HG03066 (cell line): Measurements from ENCODE around the gene HHATL.

Experiments used
- ATAC-seq: cut with Tn5 transposase; IDR thresholded peaks from one replicate; pipeline ENCODE4 v1.9.1; 2021; ENCODE audit warnings: low read depth; ENCODE audit not compliant: unreplicated experiment

The HHATL gene

DNA sequence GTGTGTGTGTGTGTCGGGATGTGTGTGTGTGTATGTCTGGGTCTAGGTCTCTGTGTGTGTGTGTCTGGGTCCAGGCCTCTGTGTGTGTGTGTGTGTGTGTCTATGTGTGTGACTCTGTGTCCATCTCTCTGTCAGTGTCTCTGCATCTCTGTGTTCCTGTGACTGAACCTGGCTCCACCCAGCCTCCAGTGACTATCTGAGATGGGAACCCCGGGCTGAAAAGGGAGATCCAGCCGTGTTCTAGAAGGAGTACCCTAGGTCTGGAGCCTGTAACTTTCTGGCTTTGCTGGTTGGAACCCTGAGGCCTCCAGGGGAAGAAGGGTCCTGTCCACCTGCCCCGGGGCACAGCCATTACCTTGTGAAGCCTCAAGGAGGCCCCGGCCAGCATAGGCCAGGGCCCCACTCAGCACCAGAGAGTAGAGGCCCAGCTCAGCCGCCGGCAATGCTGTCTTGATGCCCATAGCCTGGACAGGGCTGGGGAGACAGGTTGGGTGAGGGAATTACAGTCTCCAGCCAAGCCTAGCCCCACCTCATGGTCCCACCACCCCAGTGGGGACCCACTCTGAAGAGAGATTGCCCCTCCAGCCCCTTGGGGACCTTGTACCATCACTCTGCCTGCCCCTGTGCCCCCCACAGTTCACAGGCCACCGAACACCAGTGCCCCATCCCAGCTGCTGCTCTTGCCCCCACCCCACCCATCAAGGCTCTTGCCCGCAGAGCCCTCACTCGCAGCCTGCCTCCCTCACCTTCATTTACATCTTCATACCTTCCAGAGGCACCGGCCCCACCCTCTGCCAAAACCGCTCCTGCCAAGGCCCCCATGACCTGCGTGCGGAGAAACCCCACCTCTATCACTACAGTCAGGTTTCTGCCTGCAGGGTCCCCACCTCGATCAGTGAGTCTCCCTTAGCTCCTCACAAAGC is 2.0 kb downstream of the HHATL start:
- no peak for ATAC-seq

DNA sequence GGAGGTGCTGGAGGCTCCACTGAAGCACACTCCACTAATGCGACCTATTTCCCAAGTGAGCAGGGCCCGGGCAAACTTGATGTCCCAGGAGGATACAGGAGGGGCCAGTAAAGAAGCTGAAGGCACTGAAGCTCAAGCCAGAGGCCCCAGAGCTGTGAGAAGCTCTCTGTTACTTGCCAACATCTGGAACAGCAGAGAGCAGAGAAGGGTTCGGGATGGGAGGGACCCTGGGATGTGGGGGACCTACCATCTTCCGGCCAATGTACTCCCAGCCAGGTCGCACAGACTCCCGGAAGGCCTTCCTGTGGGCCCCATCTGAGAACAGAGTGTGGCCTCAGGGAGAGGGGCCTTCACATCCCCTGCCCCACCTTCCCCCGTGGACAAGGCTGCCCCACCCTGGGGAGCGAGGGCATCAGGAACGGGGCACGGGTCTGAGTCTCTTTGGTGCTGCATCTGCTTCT is 3.1 kb downstream of the HHATL start:
- no peak for ATAC-seq

DNA sequence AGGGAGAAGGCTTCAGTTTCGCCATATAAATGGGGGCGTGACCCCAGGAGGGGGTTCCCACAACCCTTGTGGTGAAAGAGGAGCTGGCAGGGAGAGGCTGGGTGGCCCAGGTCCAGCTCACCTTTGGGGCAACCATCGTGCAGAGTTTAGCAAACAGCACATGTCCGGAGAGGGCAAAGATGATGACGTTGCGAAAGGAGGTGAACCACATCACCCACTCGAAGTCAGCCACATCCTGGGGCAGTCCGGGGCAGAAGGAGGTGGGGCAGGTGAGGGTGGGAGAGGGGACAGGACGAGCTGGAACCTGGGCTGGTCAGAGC is 3.7 kb downstream of the HHATL start:
- no peak for ATAC-seq

DNA sequence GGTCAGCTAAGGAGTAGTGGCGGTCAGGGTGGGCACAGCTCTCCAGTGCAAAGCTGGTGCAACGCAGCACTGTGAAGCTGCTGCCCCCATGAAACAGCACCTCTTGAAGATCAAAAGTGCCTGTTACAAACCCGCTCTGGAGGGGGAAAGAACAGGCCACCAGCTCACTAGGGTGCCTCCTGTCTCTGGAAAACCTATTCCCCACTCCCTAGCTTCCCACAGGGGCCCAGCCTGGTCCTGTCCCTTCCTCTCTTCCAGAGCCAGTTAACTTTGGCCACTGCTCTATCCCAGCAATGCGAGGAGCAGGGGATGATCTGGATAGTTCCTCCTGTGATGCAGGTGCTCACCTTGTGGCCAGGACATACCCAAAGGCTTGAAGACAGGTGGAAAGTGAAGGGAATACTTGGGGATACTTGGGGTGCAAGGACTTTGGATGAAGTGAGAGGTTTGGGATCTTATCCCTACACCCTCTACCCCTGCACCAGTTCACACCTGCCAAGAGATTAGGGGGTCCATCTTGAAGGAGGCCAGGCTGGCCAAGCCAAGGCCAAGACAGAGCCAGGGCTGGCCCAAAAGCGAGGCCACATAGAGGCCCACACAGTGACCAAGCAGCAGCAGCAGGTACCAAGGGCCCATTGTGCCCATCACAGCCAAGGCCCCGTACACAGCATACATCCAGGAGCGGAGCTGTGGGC is 4.2 kb downstream of the HHATL start:
- no peak for ATAC-seq

DNA sequence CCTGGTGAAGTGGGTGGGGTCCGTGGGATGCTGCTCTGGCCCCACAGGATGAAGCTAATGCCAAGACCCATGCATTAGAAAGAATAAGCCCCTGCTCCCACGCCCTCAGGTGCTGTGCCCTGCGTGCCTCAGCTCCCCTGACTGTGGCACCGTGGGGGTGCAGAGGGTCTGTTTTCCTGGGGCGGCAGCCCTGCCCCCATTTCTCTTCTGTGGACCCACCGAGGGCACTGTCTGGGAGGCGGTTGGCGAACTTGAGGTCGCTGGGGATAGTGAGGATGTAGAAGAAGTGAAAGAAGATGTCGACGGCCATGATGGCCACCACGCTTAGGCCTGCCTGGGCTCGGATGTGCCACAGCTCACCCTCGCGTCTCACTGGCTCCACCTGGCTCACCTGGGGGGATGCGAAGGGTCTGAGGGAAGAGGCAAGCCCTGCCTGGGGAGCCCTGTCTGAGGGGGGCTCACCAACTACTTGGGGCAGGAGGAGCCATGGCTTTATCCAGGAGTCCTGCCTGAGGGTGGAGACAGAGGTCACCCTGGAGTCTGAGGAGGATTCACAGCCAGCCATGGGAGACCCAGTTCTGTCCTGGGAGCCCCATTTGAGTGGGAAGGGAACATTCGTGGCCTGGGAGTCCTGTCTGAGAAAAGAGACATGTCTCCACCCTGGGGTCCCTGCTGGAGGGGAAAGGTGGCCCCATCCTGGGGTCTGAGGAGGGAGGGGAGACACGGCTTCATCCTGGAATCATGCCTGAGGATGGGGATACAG is 5.1 kb downstream of the HHATL start:
- no peak for ATAC-seq

DNA sequence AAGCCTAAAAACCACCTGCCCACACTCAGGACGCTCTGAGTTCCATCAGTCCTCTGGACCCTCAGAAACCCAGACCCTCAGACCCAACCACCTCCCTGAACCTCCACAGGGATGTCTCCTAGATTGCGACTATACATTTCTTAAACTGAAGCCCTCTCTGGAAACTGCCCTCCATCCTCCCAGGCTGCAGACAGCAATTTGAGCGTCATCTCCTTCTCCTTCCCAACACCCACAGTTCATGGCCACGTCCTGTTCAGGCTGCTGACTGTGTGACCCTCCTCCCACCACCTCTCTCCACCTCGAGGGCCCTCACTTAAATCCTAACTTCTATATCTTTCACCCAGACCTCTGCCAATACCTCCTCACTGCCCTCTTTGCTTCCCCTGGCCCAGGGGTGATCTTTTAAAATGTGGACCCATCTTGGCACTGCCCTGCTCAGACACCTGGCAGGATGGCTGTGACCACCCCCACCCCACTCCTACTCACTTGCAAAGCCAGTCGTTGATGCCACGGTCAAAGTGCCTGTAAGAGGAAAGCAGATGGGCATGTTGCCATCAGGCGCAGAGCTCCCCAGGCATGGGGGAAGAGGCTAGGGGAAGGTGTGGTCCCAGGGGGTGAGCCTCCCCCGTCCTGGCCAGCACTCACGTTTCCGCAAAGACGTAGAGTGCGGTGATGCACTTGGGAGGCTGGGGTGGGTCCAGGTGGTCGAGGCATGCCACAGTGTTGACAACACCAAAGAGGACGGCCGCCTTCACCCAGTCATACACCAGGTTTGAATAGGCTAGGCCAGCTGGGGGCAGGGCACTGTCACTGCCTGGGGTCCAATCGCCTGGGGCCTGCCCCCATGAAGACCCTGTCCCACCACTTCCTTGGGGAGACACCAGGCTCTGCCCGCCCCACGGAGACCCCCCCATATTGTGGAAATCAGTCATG is 6.0 kb downstream of the HHATL start:
- ATAC-seq: no peak

DNA sequence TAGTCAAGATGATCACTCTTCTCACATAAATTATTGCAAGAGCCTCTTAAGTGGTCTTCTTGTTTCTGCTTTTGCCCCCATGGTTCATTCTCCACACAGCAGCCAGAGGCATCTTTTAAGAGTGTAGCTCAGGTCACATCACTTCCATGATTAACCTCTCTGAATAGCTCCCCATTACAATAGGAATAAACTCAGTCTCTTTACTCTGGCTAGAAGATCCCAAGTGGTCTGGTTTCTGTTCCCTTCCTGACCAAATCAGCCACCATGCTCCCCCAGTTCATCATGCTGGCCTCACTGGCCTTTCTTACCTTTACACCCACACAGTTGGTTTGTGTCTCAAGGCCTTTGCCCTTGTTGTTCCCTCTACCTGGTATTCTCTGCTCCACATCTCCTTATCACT is 8.2 kb downstream of the HHATL start:
- no peak for ATAC-seq

DNA sequence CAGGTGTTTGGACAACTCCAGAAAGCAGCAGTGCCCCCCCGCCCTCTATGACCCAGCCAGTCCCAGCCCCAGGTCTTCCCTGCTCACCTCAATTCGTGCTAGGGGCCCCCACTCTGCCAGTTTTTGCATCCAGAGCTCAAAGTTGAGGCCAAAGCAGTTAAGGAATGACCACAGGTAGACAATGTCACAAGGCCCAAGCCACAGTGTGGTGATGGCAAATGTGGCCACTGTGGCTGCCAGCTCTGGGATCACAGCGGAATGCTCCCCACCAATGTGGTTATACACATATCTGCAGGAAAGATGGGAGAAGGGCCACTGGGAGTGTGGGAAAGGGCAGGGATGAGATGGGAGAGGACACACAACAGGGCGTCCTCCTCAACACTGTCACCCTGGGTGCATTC is 9.1 kb downstream of the HHATL start:
- ATAC-seq: no peak

DNA sequence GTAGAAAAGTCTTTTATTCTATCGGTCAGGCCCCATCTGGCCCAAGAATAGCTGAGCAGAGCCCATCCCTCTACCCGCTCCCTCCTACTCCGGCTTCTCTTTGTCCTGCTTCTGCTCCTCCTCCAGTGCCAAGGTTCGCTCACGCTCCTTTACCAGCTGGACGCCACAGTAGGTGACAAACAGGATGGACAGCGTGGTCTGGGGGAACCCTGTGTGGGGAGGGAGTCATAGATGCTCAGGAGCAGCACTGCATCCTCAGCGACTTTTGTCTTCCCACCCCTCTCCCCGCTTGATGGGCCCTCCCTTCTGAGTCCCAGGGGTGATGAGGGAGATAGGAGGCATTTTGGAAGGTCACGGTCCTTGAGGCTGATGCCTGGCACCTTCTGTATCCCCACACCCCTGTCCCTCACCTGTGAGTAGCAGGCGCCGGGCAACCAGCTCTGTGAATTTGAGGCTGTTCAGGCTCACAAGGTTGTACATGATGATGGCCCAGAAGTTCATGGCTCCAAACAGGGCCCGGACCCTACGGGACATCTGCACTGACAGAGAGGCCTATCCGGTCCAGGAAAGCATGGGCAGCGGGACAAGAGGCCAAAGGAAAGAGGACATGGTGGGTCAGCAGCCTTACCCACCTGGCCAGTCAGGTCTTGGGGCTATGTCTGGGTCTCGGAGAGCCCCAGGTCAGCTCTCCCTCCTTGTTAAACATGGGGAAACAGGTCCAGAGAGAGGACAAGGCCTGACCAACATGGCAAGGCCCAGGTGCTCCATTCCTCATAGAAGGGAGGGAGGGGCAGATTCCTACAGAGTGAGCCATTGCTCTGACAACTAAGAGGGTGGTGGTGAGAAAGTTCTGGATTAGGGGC is 9.7 kb downstream of the HHATL start:
- ATAC-seq: no peak

DNA sequence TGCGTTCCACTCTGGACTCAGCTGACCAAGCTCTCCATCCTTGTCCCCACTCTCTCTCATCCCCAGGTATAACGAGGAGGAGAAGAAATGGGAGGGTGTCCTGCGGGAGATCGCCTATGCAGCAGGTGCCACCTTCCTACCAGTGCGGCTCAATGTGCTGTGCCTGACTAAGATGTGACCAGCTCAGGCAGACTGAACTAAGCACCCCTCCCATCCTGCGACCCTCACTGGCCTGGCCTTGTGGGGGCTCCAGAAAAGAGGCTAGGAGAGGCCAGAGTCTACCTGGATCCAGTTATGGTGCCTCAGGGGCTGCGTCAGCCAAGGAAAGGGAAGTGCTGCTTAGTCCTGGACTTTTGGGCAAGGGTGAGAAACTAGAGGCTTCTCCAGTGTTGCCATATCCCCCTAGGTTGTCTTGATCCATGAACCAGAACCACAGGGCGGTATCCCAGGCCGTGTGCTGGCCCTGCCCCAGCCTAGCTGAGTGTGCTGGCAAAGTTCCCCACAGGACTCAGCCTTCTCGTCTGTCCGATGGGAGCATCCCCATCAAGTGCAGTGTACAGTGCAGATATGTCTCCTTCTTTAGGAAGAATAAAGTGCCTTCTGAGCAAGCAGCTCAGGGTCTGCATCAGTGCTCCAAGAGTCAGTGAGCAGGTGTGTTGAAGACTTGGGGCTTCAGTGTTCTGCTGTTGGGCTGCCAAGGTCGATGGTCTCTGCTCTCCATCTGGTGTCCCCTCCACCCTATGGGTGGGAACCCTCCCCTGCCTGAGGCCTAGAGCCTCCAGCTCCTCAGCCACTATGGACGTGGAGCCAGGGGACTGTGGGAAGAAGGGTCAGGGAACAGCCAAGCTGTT is 10.6 kb downstream of the HHATL start:
- ATAC-seq: no peak

DNA sequence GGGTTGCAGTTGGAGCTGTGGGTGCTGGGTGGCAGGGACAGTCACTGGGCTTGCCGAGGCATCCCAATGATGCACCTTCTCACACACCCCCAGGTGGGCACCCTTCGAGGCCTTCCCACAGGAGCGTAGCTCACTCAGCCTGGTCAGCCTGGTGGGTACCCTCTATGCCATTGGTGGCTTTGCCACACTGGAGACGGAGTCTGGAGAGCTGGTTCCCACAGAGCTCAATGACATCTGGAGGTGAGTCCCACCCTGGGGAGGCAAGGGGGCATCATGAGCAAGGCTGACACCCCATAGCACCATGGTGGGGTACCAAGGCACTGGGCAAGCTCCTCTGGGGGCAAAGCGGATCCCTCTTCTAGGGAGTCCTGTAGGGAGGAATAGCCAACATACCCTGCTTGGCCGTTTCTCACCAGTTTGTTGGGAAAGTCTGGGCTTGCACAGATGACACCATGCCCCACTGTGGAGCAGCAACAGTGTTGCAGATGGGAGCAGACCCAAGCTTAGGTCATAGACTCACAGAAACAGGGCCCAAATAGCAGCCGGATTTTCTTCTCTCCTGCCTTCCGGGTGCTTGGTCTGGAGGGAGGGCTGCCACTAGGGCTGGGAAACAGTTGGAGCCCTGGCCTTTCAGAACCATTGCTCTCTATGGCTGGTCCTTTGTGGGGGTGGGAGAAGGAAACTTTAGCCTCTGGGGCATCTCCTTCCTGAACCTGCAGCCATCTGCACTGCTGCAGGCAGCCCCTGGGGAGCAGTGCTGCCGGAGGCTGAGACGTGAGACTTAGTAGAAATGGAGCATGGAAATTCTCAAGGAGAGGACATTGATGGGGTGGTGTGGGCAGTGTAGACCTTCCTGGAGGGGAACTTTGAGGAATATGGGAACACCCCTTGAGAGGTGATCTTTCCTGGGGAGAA is 11.6 kb downstream of the HHATL start:
- no peak for ATAC-seq

DNA sequence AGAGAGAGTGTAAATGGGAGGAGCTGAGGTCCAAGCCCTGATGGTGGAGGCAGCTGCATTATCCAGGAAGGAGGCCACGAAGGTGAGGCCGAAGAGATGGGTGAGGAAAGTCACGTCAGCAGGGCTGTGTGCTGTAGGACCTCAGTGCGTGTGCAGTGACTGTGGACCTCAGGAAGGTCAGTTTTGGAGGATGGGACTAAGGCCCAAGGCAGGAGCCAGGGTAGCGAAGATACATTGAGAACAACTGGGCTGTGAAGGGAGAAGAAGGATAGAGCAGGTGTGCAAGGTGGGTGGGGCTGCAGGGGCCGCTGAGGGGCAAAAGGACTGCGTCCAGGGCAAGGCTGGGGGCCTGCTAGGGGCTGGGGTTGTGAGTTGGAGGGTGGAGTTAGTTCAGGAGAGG is 12.4 kb downstream of the HHATL start:
- no peak for ATAC-seq

DNA sequence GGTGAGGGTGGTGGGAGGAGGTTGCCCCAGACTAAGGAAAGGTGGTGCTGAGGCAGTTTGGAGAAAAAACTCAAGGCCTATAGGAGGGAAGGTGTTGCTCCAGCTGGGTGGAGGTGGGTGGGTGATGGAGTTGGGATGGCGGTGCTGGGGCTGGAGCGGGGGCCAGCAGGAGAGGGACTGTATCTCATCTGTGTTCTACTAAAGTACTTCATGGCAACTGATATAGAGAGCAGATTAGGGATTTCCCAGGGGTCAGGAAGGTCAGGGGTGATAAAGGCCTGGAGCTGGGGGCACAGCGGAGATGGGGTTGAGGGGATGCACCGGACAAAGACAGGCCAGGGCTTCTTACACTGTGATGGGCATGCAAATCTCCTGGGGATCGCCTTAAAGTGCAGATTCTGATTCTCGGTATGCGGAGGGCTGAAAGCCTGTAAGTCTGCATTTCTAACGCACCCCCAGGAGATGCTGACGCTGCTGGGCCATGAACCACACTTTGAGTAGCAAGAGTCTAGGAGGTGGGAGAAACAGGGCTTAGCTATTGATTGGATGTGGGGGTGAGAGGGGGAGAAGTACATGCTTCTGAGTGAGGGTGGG is 13.1 kb downstream of the HHATL start:
- ATAC-seq: no peak

DNA sequence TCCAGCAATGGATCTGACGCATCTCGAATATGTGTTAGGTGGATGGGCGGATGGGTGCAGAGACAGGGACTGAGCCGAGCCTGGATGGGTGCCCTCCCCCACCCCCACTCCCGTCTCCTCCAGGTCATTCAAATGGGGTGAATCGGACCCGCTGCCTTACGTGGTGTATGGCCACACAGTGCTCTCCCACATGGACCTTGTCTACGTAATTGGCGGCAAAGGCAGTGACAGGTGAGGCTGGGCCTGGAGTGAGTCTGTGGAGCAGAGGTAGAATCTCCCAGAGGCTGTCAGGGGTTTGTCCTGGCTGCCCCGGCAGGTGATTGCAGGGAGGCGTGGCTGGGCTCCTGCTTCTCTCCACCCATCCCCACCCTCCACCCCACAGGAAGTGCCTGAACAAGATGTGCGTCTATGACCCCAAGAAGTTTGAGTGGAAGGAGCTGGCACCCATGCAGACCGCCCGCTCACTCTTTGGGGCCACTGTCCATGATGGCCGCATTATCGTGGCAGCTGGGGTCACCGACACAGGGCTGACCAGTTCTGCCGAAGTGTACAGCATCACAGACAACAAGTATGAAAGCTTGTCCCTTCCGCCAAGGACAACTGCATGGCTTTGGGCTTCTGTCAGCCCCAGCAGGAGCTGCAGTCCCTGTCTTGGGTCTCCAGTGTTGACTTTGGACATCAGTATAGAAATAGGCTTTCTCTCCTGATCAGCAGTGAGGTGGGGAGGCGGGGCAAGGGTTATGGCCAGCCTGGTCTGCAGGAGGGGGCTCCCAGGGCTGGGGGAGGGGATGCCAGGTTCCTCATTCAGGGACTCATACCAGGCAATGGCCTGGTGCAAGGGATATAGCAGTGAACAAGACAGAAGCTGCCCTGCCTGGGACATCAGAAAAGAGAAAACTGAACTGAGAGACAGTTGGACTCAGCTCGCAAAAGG is 13.8 kb downstream of the HHATL start:
- ATAC-seq: no peak

DNA sequence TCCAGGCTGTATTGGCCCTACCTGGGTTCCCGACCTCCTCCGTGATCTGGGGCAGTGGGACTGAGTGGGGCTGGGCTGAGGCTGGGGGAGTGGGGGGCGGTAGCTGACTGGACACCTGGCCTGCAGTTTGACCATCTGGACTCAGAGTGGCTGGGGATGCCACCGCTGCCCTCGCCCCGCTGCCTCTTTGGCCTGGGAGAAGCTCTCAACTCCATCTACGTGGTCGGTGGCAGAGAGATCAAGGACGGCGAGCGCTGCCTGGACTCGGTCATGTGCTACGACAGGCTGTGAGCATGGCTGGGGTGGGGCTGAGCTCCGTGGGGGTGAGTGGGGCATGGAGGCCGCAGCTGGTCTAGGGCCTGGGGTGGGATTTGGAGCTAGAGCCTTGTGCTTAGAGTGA is 14.6 kb downstream of the HHATL start:
- ATAC-seq: no peak
